Uterus (tissue), 2 donors: ENCODE data around the gene RNF5.

ENCODE experiments used
- POLR2A ChIP-seq, 2 donors: fragments of 450-650 bp; IDR thresholded peaks; one replicate each; pipeline ENCODE4 v1.6.1; 2016; ENCODE audit warnings: antibody characterized with exemption in 2 of 2, mild to moderate bottlenecking in 1 of 2, moderate library complexity in 1 of 2
- TF ChIP-seq, protein P1 (sequence below), 4 experiments: fragments of 200-600 bp in 2 of 4; fragments of 450-650 bp in 2 of 4; sonication (generic) in 2 of 4; IDR thresholded peaks; one replicate each; pipeline ENCODE4 v1.5.1; 2016 to 2019; ENCODE audit warnings: antibody characterized with exemption in 4 of 4, mild to moderate bottlenecking in 2 of 4, moderate library complexity in 1 of 4

GRCh38 chr6:32151863-32152768 lies 26.1 kb upstream of the RNF5 start, which contains the start of gene PRRT1:
- TF ChIP-seq POLR2A (IDR thresholded peaks at IDR 0.05): no peak
- TF ChIP-seq, protein P1, sequence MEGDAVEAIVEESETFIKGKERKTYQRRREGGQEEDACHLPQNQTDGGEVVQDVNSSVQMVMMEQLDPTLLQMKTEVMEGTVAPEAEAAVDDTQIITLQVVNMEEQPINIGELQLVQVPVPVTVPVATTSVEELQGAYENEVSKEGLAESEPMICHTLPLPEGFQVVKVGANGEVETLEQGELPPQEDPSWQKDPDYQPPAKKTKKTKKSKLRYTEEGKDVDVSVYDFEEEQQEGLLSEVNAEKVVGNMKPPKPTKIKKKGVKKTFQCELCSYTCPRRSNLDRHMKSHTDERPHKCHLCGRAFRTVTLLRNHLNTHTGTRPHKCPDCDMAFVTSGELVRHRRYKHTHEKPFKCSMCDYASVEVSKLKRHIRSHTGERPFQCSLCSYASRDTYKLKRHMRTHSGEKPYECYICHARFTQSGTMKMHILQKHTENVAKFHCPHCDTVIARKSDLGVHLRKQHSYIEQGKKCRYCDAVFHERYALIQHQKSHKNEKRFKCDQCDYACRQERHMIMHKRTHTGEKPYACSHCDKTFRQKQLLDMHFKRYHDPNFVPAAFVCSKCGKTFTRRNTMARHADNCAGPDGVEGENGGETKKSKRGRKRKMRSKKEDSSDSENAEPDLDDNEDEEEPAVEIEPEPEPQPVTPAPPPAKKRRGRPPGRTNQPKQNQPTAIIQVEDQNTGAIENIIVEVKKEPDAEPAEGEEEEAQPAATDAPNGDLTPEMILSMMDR (IDR thresholded peaks at IDR 0.05): no peak
